Ishikawa (cell line): ENCODE measurements around the gene TOX2.

Experiments
- CEBPB ChIP-seq: IDR thresholded peaks from 2 replicates; pipeline ENCODE4 v1.6.1; 2012
- CREB1 ChIP-seq: IDR thresholded peaks from 2 replicates; pipeline ENCODE4 v1.6.1; 2012; ENCODE audit warnings: low read depth
- EGR1 ChIP-seq: IDR thresholded peaks from 2 replicates; pipeline ENCODE4 v1.6.1; 2012
- EP300 ChIP-seq: IDR thresholded peaks from 2 replicates; pipeline ENCODE4 v1.6.1; 2012; ENCODE audit warnings: borderline replicate concordance
- FOXM1 ChIP-seq: IDR thresholded peaks from 2 replicates; pipeline ENCODE4 v1.6.1; 2012; ENCODE audit warnings: low read depth, borderline replicate concordance
- MAX ChIP-seq: IDR thresholded peaks from 2 replicates; pipeline ENCODE4 v1.6.1; 2012
- NFIC ChIP-seq: IDR thresholded peaks from 2 replicates; pipeline ENCODE4 v1.6.1; 2012
- RAD21 ChIP-seq: IDR thresholded peaks from 2 replicates; pipeline ENCODE4 v1.6.1; 2012; ENCODE audit warnings: low read depth
- REST ChIP-seq: IDR thresholded peaks from 2 replicates; pipeline ENCODE4 v1.6.1; 2012; ENCODE audit warnings: low read depth, mild to moderate bottlenecking
- TAF1 ChIP-seq: IDR thresholded peaks from 2 replicates; pipeline ENCODE4 v1.6.1; 2012; ENCODE audit warnings: low read depth, mild to moderate bottlenecking
- TCF12 ChIP-seq: IDR thresholded peaks from 2 replicates; pipeline ENCODE4 v1.6.1; 2012; ENCODE audit warnings: low read depth
- TEAD4 ChIP-seq: IDR thresholded peaks from 2 replicates; pipeline ENCODE4 v1.6.1; 2012
- USF1 ChIP-seq: IDR thresholded peaks from 2 replicates; pipeline ENCODE4 v1.6.1; 2012
- YY1 ChIP-seq: IDR thresholded peaks from 2 replicates; pipeline ENCODE4 v1.6.1; 2012; ENCODE audit warnings: low read depth
- ZBTB7A ChIP-seq: IDR thresholded peaks from 2 replicates; pipeline ENCODE4 v1.6.1; 2012; ENCODE audit warnings: low read depth

Gene TOX2

GRCh38 chr20:43919686-43920403, 5.2 kb downstream of the TOX2 start:
- no peak for TF ChIP-seq CEBPB
- no peak for TF ChIP-seq CREB1
- no peak for TF ChIP-seq YY1
- TF ChIP-seq EP300, result no peak
- TF ChIP-seq TCF12, result no peak
- no peak for TF ChIP-seq REST
- no peak for TF ChIP-seq ZBTB7A
- no peak for TF ChIP-seq FOXM1
- no peak for TF ChIP-seq TAF1
- no peak for TF ChIP-seq TEAD4
- TF ChIP-seq NFIC, result no peak

- TF ChIP-seq RAD21, result no peak
- TF ChIP-seq YY1, result no peak
- TF ChIP-seq TAF1, result no peak
- TF ChIP-seq FOXM1, result no peak
- no peak for TF ChIP-seq CEBPB
- no peak for TF ChIP-seq CREB1
- TF ChIP-seq REST, result no peak
- no peak for TF ChIP-seq TEAD4
- no peak for TF ChIP-seq MAX
- TF ChIP-seq EP300, result no peak
- no peak for TF ChIP-seq EGR1
- TF ChIP-seq TCF12, result no peak
- no peak for TF ChIP-seq USF1
- TF ChIP-seq ZBTB7A, result no peak
- TF ChIP-seq NFIC, result no peak
Measured at GRCh38 chr20:43920797-43921196, 6.1 kb downstream of the TOX2 start.

- no peak for TF ChIP-seq USF1
- no peak for TF ChIP-seq CREB1
- no peak for TF ChIP-seq TAF1
- TF ChIP-seq REST, result no peak
- no peak for TF ChIP-seq CEBPB
- no peak for TF ChIP-seq FOXM1
- TF ChIP-seq TCF12, result no peak
- TF ChIP-seq MAX, result no peak
- no peak for TF ChIP-seq NFIC
- no peak for TF ChIP-seq EGR1
- no peak for TF ChIP-seq ZBTB7A
- no peak for TF ChIP-seq YY1
- no peak for TF ChIP-seq RAD21
- TF ChIP-seq TEAD4, result no peak
- TF ChIP-seq EP300, result no peak
Measured at GRCh38 chr20:43921227-43921780, 6.7 kb downstream of the TOX2 start.

- TF ChIP-seq TEAD4 (no peak), NFIC (no peak)
Measured at GRCh38 chr20:43922614-43923013, 8.0 kb downstream of the TOX2 start.
